SU-DHL-6 (cell line): ENCODE results near the gene SCGB2A2.

Experiments
- H2AFZ ChIP-seq: fragments of 200-600 bp; sonication (generic); 2 replicates; pipeline ENCODE4 v1.6.1; 2014; ENCODE audit warnings: low read depth, mild to moderate bottlenecking, moderate library complexity, mixed read lengths, antibody characterized with exemption, low read length; ENCODE audit not compliant: severe bottlenecking
- H3F3A ChIP-seq: fragments of 200-600 bp; shearing (Covaris generic); 2 replicates; pipeline ENCODE4 v1.6.0; 2016; ENCODE audit warnings: antibody characterized with exemption, mild to moderate bottlenecking; ENCODE audit not compliant: insufficient read depth
- H3K27ac ChIP-seq: fragments of 200-600 bp; sonication (generic); 2 replicates; pipeline ENCODE4 v1.5.1; 2016; ENCODE audit warnings: low read depth, mild to moderate bottlenecking, low read length, moderate library complexity, mixed read lengths
- H3K27me3 ChIP-seq: fragments of 200-600 bp; sonication (generic), shearing (Covaris generic); 2 replicates; pipeline ENCODE4 v1.6.0; 2014; ENCODE audit warnings: mild to moderate bottlenecking, low read length
- H3K36me3 ChIP-seq: fragments of 200-600 bp; sonication (generic); 2 replicates; pipeline ENCODE4 v1.6.1; 2014; ENCODE audit warnings: mild to moderate bottlenecking, low read length, mixed read lengths
- H3K4me2 ChIP-seq: fragments of 300-600, 200-600 bp; shearing (Covaris generic), sonication (generic); 2 replicates; pipeline ENCODE4 v1.6.0; 2014; ENCODE audit warnings: low read length, low read depth, mild to moderate bottlenecking; ENCODE audit not compliant: poor library complexity, severe bottlenecking
- H3K4me3 ChIP-seq: fragments of 200-600 bp; sonication (generic); 2 replicates; pipeline ENCODE4 v1.5.1; 2014; ENCODE audit warnings: antibody characterized with exemption, low read length, mild to moderate bottlenecking, mixed read lengths; ENCODE audit not compliant: insufficient read depth, poor library complexity, severe bottlenecking
- H3K79me2 ChIP-seq: fragments of 200-600 bp; sonication (generic); 2 replicates; pipeline ENCODE4 v1.6.1; 2014; ENCODE audit warnings: mild to moderate bottlenecking, low read length, moderate library complexity; ENCODE audit not compliant: insufficient read depth
- H3K9ac ChIP-seq: fragments of 200-600 bp; sonication (generic); 2 replicates; pipeline ENCODE4 v1.7.0; 2014; ENCODE audit warnings: mild to moderate bottlenecking, low read length
- H3K9me2 ChIP-seq: fragments of 200-600 bp; sonication (generic); replicated peaks from 2 replicates; pipeline ENCODE4 v1.6.1; 2014; ENCODE audit warnings: low read length; ENCODE audit not compliant: insufficient read depth
- H3K9me3 ChIP-seq: fragments of 200-600 bp; sonication (generic); 2 replicates; pipeline ENCODE4 v1.6.1; 2014; ENCODE audit warnings: low read length, mixed read lengths; ENCODE audit not compliant: insufficient read depth
- H4K20me1 ChIP-seq: fragments of 200-600 bp; sonication (generic); 2 replicates; pipeline ENCODE4 v1.6.1; 2014; ENCODE audit warnings: low read depth, mild to moderate bottlenecking, antibody characterized with exemption, low read length, moderate library complexity, mixed read lengths
- CTCF ChIP-seq: fragments of 200-600 bp; sonication (generic); IDR thresholded peaks from one replicate; pipeline ENCODE4 v1.5.1; 2017; ENCODE audit warnings: antibody characterized with exemption, mild to moderate bottlenecking, low read length, moderate library complexity; ENCODE audit not compliant: insufficient read depth, poor library complexity, severe bottlenecking
- EZH2phosphoT487 ChIP-seq: fragments of 200-600 bp; sonication (generic), shearing (Covaris generic); conservative IDR thresholded peaks from 2 replicates; pipeline ENCODE4 v1.6.1; 2018; ENCODE audit warnings: mild to moderate bottlenecking, antibody characterized with exemption, low read length, moderate library complexity, mixed read lengths

The SCGB2A2 gene

GRCh38 chr11:62236187-62236586, 33.8 kb upstream of the SCGB2A2 start:
- H3K4me2 ChIP-seq: no peak overlapping the region
- no peaks in the 10 kb centered on the region for H3K9me3 ChIP-seq
- H3K36me3 ChIP-seq: no peaks in the 10 kb centered on the region
- no peaks in the 10 kb centered on the region for H3F3A ChIP-seq
- H3K79me2 ChIP-seq: no peaks in the 10 kb centered on the region
- H3K9me2 ChIP-seq: no peaks in the 10 kb centered on the region
- H3K27me3 ChIP-seq: 0 out of 2 replicates have a peak, but pooled peaks cover 3% of the 10 kb centered on the region
- H3K9ac ChIP-seq: no peak overlapping the region
- no peaks in the 10 kb centered on the region for H4K20me1 ChIP-seq
- H3K27ac ChIP-seq: no peak overlapping the region
- H2AFZ ChIP-seq: no peak overlapping the region
- H3K4me3 ChIP-seq: no peak overlapping the region
- TF ChIP-seq EZH2phosphoT487: no peak
- TF ChIP-seq CTCF: no peak

GRCh38 chr11:62237499-62237898, 32.5 kb upstream of the SCGB2A2 start:
- no peak for TF ChIP-seq CTCF
- TF ChIP-seq EZH2phosphoT487: no peak
- Histone ChIP-seq H3K27ac (no peak overlapping the region), H3K79me2 (no peaks in the 10 kb centered on the region), H2AFZ (no peak overlapping the region), H3K9ac (no peak overlapping the region), H3K4me3 (no peak overlapping the region), H3K36me3 (no peaks in the 10 kb centered on the region), H3F3A (no peaks in the 10 kb centered on the region), H4K20me1 (no peaks in the 10 kb centered on the region), H3K4me2 (no peak overlapping the region), H3K9me3 (no peaks in the 10 kb centered on the region), H3K27me3 (0 out of 2 replicates have a peak, but pooled peaks cover 3% of the 10 kb centered on the region), H3K9me2 (no peaks in the 10 kb centered on the region)

GRCh38 chr11:62238151-62238550, 31.8 kb upstream of the SCGB2A2 start:
- Histone ChIP-seq H3K9me3 (no peaks in the 10 kb centered on the region), H3K4me2 (no peak overlapping the region), H3K36me3 (no peaks in the 10 kb centered on the region), H3K27me3 (0 out of 2 replicates have a peak, but pooled peaks cover 3% of the 10 kb centered on the region), H3K9me2 (no peaks in the 10 kb centered on the region), H4K20me1 (no peaks in the 10 kb centered on the region), H3K27ac (no peak overlapping the region), H2AFZ (no peak overlapping the region), H3K4me3 (no peak overlapping the region), H3F3A (no peaks in the 10 kb centered on the region), H3K9ac (no peak overlapping the region), H3K79me2 (no peaks in the 10 kb centered on the region)
- TF ChIP-seq EZH2phosphoT487 (no peak), CTCF (no peak)

- Histone ChIP-seq H3K9me2 (no peaks in the 10 kb centered on the region), H3K9me3 (no peaks in the 10 kb centered on the region), H3K4me3 (no peak overlapping the region), H3K4me2 (no peak overlapping the region), H3K36me3 (no peaks in the 10 kb centered on the region), H2AFZ (no peak overlapping the region), H3K79me2 (no peaks in the 10 kb centered on the region), H3K27me3 (no peaks in the 10 kb centered on the region), H4K20me1 (no peaks in the 10 kb centered on the region), H3K9ac (no peak overlapping the region), H3F3A (no peaks in the 10 kb centered on the region), H3K27ac (no peak overlapping the region)
- TF ChIP-seq EZH2phosphoT487 (no peak), CTCF (no peak)
Measured at GRCh38 chr11:62241095-62241494, 28.9 kb upstream of the SCGB2A2 start.
